Karpas-422 (cell line): ENCODE results near the gene SERINC2. TPM values are rescaled to one million over a fixed set of nuclear protein-coding genes. Genes with fewer than 3 reads are reported as not detected.
A peak's percentile ranks its signal among the peaks of the same experiment; 100 is the strongest.
"Not testable (repeated sequence)": the region's sequence is repeated elsewhere in the genome, so short reads cannot be mapped to it uniquely, and the experiment has no call there.

ENCODE experiments used
- DNase-seq: peaks from one replicate; pipeline ENCODE4 v3.0.0-alpha.2; 2015
- H2AFZ ChIP-seq: fragments of 200-600 bp; sonication (generic); 2 replicates; pipeline ENCODE4 v1.6.1; 2014; ENCODE audit warnings: antibody characterized with exemption, low read length, mixed read lengths
- H3K27ac ChIP-seq: fragments of 200-600 bp; sonication (generic); 2 replicates; pipeline ENCODE4 v1.5.1; 2014; ENCODE audit warnings: mild to moderate bottlenecking, low read length, moderate library complexity
- H3K27me3 ChIP-seq: fragments of 200-600 bp; sonication (generic); 2 replicates; pipeline ENCODE4 v1.6.1; 2014; ENCODE audit warnings: low read length, mixed read lengths
- H3K36me3 ChIP-seq: fragments of 200-600 bp; sonication (generic); 2 replicates; pipeline ENCODE4 v1.6.1; 2014; ENCODE audit warnings: low read length, mixed read lengths; ENCODE audit not compliant: insufficient read depth
- H3K4me1 ChIP-seq: fragments of 200-600 bp; sonication (generic); 2 replicates; pipeline ENCODE4 v1.6.1; 2014; ENCODE audit warnings: mild to moderate bottlenecking, low read length, mixed read lengths
- H3K4me2 ChIP-seq: fragments of 200-600 bp; sonication (generic); 2 replicates; pipeline ENCODE4 v1.6.1; 2014; ENCODE audit warnings: low read length, low read depth, mild to moderate bottlenecking; ENCODE audit not compliant: poor library complexity, severe bottlenecking
- H3K4me3 ChIP-seq: fragments of 200-600 bp; sonication (generic); 2 replicates; pipeline ENCODE4 v1.5.1; 2014; ENCODE audit warnings: mild to moderate bottlenecking, antibody characterized with exemption, low read length, mixed read lengths
- H3K79me2 ChIP-seq: fragments of 200-600 bp; sonication (generic); 2 replicates; pipeline ENCODE4 v1.6.1; 2014; ENCODE audit warnings: mild to moderate bottlenecking, low read length, mixed read lengths
- H3K9ac ChIP-seq: fragments of 200-600 bp; sonication (generic); 2 replicates; pipeline ENCODE4 v1.6.0; 2014; ENCODE audit warnings: low read length
- H3K9me2 ChIP-seq: fragments of 200-600 bp; sonication (generic), shearing (Covaris generic); replicated peaks from 2 replicates; pipeline ENCODE4 v1.6.0; 2014; ENCODE audit warnings: mild to moderate bottlenecking, low read length, moderate library complexity; ENCODE audit not compliant: insufficient read depth
- H3K9me3 ChIP-seq: fragments of 300-700, 200-600 bp; sonication (generic); 2 replicates; pipeline ENCODE4 v1.6.1; 2014; ENCODE audit warnings: low read length, mixed read lengths
- H4K20me1 ChIP-seq: fragments of 200-600 bp; sonication (generic); 2 replicates; pipeline ENCODE4 v1.6.1; 2014; ENCODE audit warnings: mild to moderate bottlenecking, antibody characterized with exemption, low read length, low read depth; ENCODE audit not compliant: insufficient read depth
- total RNA-seq: library from RNA; depleted of rRNA; stranded (reverse); fragments of >200 nt; shearing (Covaris generic); gene quantifications from 2 replicates; pipeline ENCODE4 v1.2.3, GENCODE V29; 2014; ENCODE audit warnings: low replicate concordance; rRNA removed

Gene SERINC2
- total RNA-seq, 1 experiment from 2014 or later, result 2.7 TPM

DNA sequence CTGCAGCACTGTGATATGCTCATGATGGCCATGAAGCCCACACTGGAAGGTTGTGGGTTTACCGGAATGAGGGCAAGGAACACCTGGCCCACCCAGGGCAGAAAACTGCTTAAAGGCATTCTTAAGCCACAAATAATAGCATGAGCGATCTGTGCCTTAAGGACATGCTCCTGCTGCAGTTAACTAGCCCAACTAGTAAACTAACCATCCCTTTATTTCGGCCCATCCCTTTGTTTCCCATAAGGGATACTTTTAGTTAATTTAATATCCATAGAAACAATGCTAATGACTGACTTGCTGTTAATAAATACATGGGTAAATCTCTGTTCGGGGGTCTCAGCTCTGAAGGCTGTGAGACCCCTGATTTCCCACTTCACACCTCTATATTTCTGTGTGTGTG, 67.4 kb downstream of the SERINC2 start:
- not testable (repeated sequence) for H3K79me2 ChIP-seq, H2AFZ ChIP-seq, H3K4me3 ChIP-seq, H4K20me1 ChIP-seq, H3K27me3 ChIP-seq, DNase-seq, H3K9me3 ChIP-seq, H3K36me3 ChIP-seq, H3K9me2 ChIP-seq, H3K27ac ChIP-seq, H3K4me2 ChIP-seq, H3K9ac ChIP-seq
- H3K4me1 ChIP-seq, result peaks cover 29% of the 10 kb centered on the region

DNA sequence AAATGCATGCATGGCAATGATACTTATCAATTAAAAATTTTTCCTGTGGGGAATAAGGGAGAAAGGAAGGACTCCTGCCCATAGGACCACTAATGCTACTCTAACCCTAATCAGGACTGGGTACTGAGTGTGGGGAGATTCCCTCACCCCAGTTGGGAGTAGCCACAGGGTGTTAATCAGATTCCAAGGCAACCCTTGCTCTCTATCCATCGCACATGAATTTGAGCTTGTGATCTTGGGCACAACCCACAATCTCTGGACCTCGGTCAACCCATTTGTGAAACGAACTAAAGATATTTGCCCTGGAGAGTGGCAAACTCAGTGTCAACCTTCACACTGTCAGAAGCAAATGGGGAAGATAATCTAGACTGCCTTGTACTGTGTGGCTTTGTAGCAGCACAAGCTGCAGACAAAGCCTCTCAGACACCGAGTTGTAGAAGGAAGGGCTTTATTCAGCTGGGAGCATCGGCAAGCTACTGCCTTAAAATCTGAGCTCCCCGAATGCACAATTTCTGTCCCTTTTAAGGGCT, 69.5 kb downstream of the SERINC2 start:
- DNase-seq, result no peak
- peak overlapping the region; percentile 90 for H3K27ac ChIP-seq
- H3K9me2 ChIP-seq, result no peaks in the 10 kb centered on the region
- peak overlapping the region; percentile 48 for H3K9ac ChIP-seq
- no peak overlapping the region for H3K4me3 ChIP-seq
- H3K4me2 ChIP-seq, result peak overlapping the region; percentile 29
- H2AFZ ChIP-seq, result 0 out of 2 replicates have a peak overlapping the region, but pooled peaks have one; percentile 52
- no peaks in the 10 kb centered on the region for H3K27me3 ChIP-seq
- no peaks in the 10 kb centered on the region for H3K36me3 ChIP-seq
- peaks cover 33% of the 10 kb centered on the region for H3K4me1 ChIP-seq
- no peaks in the 10 kb centered on the region for H3K9me3 ChIP-seq
- H4K20me1 ChIP-seq, result no peaks in the 10 kb centered on the region
- H3K79me2 ChIP-seq, result no peaks in the 10 kb centered on the region

DNA sequence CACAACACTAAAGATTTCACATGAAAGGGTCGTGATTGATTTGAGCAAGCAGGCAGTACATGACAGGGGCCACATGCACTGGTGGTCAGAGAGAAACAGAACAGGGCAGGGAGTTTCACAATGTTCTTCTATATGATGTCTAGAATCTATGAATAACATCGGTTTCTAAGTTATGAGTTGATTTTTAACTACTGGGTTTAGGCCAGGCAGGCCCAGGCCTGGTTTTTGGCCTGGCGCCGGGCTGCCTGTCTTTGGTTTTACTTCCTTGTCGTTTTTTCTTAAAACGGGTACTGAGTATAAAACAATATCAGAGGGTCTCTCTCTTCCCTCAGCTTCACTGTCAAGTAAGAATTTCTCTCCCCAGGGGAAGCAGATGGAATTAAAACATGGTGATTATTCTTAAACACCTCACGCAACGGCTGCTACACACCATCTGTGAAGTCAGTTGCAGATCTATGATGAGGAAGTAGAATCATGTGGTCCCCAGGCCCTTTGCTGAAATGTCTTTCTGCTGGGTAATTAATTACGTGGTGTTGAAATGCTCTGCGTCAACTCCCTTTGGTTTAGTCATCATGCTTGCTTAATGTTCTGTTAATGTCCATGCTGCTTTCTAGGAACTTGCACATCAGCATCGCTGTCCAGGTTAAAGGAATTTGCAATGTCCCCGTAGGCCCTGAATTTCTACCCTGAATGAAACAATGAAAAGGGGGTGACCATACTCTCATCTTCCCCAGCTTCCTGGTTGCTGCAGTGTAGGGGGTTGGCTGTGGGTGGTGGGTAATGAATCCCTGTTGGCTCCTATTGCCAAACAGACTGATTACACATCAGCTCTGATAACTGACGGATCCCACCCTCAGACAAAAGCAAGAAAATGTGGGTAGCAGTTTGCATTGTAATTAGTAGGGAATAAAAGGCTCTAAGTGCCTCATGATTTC, 70.3 kb downstream of the SERINC2 start:
- no peak overlapping the region for H3K4me3 ChIP-seq
- no peaks in the 10 kb centered on the region for H3K9me3 ChIP-seq
- no peaks in the 10 kb centered on the region for H3K27me3 ChIP-seq
- peak overlapping the region; percentile 43 for H3K4me2 ChIP-seq
- no peaks in the 10 kb centered on the region for H4K20me1 ChIP-seq
- H2AFZ ChIP-seq, result peak overlapping the region; percentile 52
- DNase-seq, result peak; percentile 84
- no peaks in the 10 kb centered on the region for H3K36me3 ChIP-seq
- H3K9me2 ChIP-seq, result no peaks in the 10 kb centered on the region
- H3K79me2 ChIP-seq, result no peaks in the 10 kb centered on the region
- peak overlapping the region; percentile 90 for H3K27ac ChIP-seq
- peaks cover 39% of the 10 kb centered on the region for H3K4me1 ChIP-seq
- H3K9ac ChIP-seq, result peak overlapping the region; percentile 48

Other genes with a start within 250 kb of the SERINC2 start
- not detected in 2 replicates for gene NKAIN1, start 173.3 kb upstream of the SERINC2 start, total RNA-seq
- 106 and 116 TPM in 2 replicates for gene SNRNP40, start 116.4 kb upstream of the SERINC2 start, total RNA-seq
- 18.5 and 19.3 TPM in 2 replicates for gene ZCCHC17, start 116.2 kb upstream of the SERINC2 start, total RNA-seq
- gene FABP3, start 40.1 kb upstream of the SERINC2 start, total RNA-seq, result not detected in 2 replicates
- not detected in 2 replicates for gene TINAGL1, start 163.3 kb downstream of the SERINC2 start, total RNA-seq
- gene HCRTR1, start 204.5 kb downstream of the SERINC2 start, total RNA-seq, result not detected in 2 replicates
- gene PEF1, start 231.7 kb downstream of the SERINC2 start, total RNA-seq, result 53.0 and 56.2 TPM in 2 replicates